ENCODE results near the gene KRTAP6-2. TPM values are rescaled to one million over a fixed set of nuclear protein-coding genes. Genes with fewer than 3 reads are reported as not detected.

The KRTAP6-2 gene, protein sequence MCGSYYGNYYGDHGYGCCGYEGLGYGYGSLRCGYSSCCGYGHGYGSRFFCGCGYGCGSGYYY
- total RNA-seq (2016; rRNA removed; fragmentation: Illumina TruSeq; extraction: Trizol) = not detected in 2 replicates
- total RNA-seq (2016; cell fraction: cytosol; rRNA removed; fragmentation: Illumina TruSeq; extraction: Trizol; ENCODE audit: low read depth) = not detected in 2 replicates
- total RNA-seq (2016; cell fraction: insoluble cytoplasmic fraction; rRNA removed; fragmentation: Illumina TruSeq; extraction: Trizol) = not detected in 2 replicates
- not detected in 2 replicates for total RNA-seq (2016; cell fraction: membrane; rRNA removed; fragmentation: Illumina TruSeq; extraction: Trizol)
- not detected in 2 replicates for total RNA-seq (2016; cell fraction: nucleus; rRNA removed; fragmentation: Illumina TruSeq; extraction: Trizol)
- polyA plus RNA-seq (2011; rRNA removed) = not detected in 2 replicates
- polyA plus RNA-seq (2011; cell fraction: cytosol; rRNA removed) = not detected in 2 replicates
- polyA plus RNA-seq (2011; cell fraction: nucleus; rRNA removed) = not detected in 2 replicates
- not detected in 2 replicates for polyA plus RNA-seq (2012)
- not detected in 2 replicates for polyA plus RNA-seq (2016; cell fraction: cytosol; fragmentation: Illumina TruSeq; extraction: Trizol; ENCODE audit: low read depth)
- not detected in 2 replicates for polyA plus RNA-seq (2016; cell fraction: insoluble cytoplasmic fraction; fragmentation: Illumina TruSeq; extraction: Trizol; ENCODE audit: low read depth)
- not detected in 2 replicates for polyA plus RNA-seq (2016; cell fraction: membrane; fragmentation: Illumina TruSeq; extraction: Trizol; ENCODE audit: low read depth)
- not detected in 2 replicates for polyA plus RNA-seq (2016; cell fraction: nucleus; fragmentation: Illumina TruSeq; extraction: Trizol; ENCODE audit: insufficient read depth, low read depth)
- not detected in 2 replicates for polyA minus RNA-seq (2011; rRNA and poly(A)+ RNA removed; ENCODE audit: low replicate concordance)
- not detected in 2 replicates for polyA minus RNA-seq (2011; cell fraction: cytosol; rRNA and poly(A)+ RNA removed)
- polyA minus RNA-seq (2011; cell fraction: nucleus; rRNA and poly(A)+ RNA removed) = not detected in 2 replicates
- Bru-seq, nascent RNA = not detected
- BruChase-seq, experiment 1, labeled RNA remaining after a 6-hour chase = not detected
- not detected for BruChase-seq, experiment 2, labeled RNA remaining after a 2-hour chase
- long read RNA-seq, experiment 1 = 0 reads
- long read RNA-seq, experiment 2 = 0 reads

DNA sequence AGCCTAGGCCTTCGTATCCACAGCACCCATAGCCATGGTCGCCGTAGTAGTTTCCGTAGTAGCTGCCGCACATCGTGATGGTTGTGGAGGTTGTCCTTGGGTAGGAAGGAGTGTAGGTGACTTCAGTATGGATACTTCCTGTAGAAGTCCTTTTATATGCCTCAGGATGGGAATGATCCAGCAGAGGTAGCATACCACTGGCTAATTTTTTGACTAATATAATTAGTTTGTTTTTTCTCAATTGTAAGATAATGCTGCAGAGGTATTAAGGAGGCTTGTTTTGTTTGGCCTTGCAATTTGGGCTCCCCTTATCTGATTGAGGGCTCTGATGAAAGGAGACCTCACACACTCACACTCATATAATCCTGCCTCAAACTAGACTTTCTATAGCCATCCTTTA, at the start of gene KRTAP6-2:
KRTAP6-2 (minus strand) TSS at position 101 of the 400 bp plus-strand sequence; CDS start at position 73, 28 bp downstream.
- FAIRE-seq (no peak), ATAC-seq (no peak), DNase-seq (ENCODE audit: low spot score) (no peak)
- BruUV-seq (replicated peaks) = no TSS peak
- POLR2A ChIA-PET = no interaction called here
- Histone ChIP-seq H3K27ac (ENCODE audit: extremely low read length, insufficient read depth, low read length) (no peak within 1 kb of the TSS), H2AFZ (ENCODE audit: low read length) (no peak within 1 kb of the TSS), H3K79me2 (ENCODE audit: insufficient read depth, low read length) (no peaks in the 10 kb centered on the region), H3K9me3 (ENCODE audit: low read length) (peaks cover 92% of the 10 kb centered on the region), H4K20me1 (ENCODE audit: insufficient read depth, low read length) (no peaks in the 10 kb centered on the region), H3K4me3 (replicated peaks in 1 of 3; ENCODE audit: insufficient read depth in 1 of 3, low read depth in 2 of 3, low read length in 3 of 3) (no peak within 1 kb of the TSS), H3K4me1 (ENCODE audit: insufficient read depth, low read length) (no peaks in the 10 kb centered on the region), H3K4me2 (ENCODE audit: low read depth, low read length) (no peak within 1 kb of the TSS), H3K9ac (ENCODE audit: insufficient read depth, low read depth, low read length) (no peak within 1 kb of the TSS), H3K27me3 (ENCODE audit: control insufficient read depth in 1 of 2, insufficient read depth in 2 of 2, low read length in 2 of 2) (no peaks in the 10 kb centered on the region), H3K36me3 (replicated peaks in 1 of 2; ENCODE audit: control insufficient read depth in 1 of 2, insufficient read depth in 2 of 2, low read length in 2 of 2) (no peaks in the 10 kb centered on the region)
- intact Hi-C loops (cut with micrococcal nuclease; ENCODE audit: unreplicated experiment) (no loop called here), in situ Hi-C loops (cut with HindIII; ENCODE audit: extremely low pct_ligation_motif_present, low pct_unique_long_range_greater_than_20kb) (no loop called here)
- no peak for TF ChIP-seq ETV6 (CRISPR knock-in tag; conservative IDR thresholded peaks at IDR 0.05)
- TF ChIP-seq ARNT2 (CRISPR knock-in tag; IDR thresholded peaks at IDR 0.05; ENCODE audit: low read depth) = no peak
- no peak for TF ChIP-seq ZNF142 (CRISPR knock-in tag; IDR thresholded peaks at IDR 0.05)
- TF ChIP-seq, protein P1, sequence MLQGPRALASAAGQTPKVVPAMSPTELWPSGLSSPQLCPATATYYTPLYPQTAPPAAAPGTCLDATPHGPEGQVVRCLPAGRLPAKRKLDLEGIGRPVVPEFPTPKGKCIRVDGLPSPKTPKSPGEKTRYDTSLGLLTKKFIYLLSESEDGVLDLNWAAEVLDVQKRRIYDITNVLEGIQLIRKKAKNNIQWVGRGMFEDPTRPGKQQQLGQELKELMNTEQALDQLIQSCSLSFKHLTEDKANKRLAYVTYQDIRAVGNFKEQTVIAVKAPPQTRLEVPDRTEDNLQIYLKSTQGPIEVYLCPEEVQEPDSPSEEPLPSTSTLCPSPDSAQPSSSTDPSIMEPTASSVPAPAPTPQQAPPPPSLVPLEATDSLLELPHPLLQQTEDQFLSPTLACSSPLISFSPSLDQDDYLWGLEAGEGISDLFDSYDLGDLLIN (CRISPR knock-in tag; IDR thresholded peaks at IDR 0.05; ENCODE audit: borderline replicate concordance) = no peak
- 67% methylated on average over 6 of the region's 6 CpGs for WGBS (ENCODE audit: low lambda C conversion rate)
- CTCF ChIA-PET (ENCODE audit: low intra/inter-chr PET ratio, low total read pairs) = no interaction called here

Measured in HepG2 (cell line).